Epithelial cell of prostate (primary cell): ENCODE data around the gene GAS6.
"Not testable (repeated sequence)": the region's sequence is repeated elsewhere in the genome, so short reads cannot be mapped to it uniquely, and the experiment has no call there.

Experiments
- DNase-seq: peaks from one replicate; pipeline ENCODE4 v3.0.0-alpha.2; 2011; ENCODE audit warnings: low read depth, low spot score
- H3K27ac ChIP-seq: fragments of 450-650 bp; 2 replicates; pipeline ENCODE4 v1.5.1; 2017; ENCODE audit warnings: mild to moderate bottlenecking

Gene GAS6

GRCh38 chr13:113842336-113843062 lies 21.4 kb downstream of the GAS6 start:
- no peak for DNase-seq
- H3K27ac ChIP-seq, result no peak overlapping the region

- no peak for DNase-seq
- no peak overlapping the region for H3K27ac ChIP-seq
Observed at GRCh38 chr13:113841353-113841650, 22.6 kb downstream of the GAS6 start.

DNA sequence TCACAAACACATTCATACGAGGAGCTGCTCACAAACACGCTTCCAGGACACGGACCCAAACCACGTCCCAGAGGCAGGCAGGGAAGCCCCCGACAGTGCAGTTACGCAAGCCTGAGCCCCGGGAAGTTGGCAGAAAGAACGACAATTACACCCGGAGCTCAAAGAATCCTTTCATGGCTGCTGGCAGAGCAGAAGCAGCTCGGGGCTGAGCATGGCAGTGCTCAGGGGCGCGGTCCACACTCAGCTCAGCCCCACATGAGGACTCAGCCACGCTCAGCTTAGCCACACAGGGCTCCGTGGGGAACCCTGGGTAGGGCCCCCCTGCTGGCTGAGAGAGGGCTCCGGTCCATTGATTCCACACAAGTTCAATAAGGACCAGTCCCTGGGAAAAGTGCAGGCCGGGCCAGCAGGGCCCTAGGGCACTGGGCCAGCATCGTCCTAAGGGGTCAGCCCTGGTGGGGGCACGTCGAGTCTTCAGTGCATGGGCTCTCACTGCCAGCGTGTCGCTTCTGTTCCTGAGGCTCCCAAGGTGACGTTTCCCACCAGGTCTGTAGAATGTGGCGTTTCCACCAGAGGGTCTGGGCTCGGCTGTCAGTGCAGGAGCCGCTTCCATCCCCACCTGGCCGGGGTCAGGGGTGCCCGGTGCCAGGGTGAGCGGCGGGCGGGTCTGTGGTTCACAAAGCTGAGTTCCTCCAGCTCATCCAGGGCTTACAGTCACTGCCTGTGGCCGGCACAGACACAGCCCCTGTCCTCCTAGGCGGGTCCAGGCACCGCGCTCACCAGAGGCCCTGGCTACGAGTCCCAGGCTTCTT lies 23.1 kb downstream of the GAS6 start:
- H3K27ac ChIP-seq, result peak overlapping the region; percentile 99
- DNase-seq, result no peak

DNA sequence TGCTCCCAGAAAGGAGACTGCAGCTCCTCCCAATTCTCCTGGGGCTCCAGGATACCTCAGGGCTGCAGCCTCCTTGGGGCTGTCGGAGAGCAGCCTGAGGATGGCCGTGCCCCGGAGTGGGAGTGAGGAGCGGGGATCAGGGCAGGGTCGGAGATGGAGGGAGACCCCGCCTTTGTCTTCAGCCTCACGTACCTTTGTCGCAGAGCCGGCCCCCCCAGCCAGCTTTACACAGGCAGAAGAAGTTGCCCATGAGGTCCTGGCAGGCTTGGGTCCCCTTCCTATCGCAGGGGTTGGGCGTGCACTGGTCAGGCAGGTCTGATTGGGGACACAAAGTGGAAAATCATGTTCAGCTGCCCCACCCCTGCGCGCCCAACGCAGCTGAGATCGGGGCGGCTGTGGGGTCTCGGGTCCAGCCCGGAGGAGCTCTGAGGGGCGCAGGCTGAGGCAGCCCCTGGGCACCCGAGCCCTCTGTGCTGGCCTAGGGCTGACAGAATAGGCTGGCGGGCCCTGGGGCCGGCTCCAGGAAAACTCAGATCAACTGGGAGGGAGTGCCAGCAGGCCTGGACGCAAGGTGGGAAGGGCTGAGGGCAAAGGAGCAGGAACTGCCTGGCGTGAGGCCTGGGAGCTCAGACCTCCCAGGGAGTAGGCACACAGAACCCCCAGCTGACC lies 24.2 kb downstream of the GAS6 start:
- peak overlapping the region; percentile 99 for H3K27ac ChIP-seq
- DNase-seq, result no peak

DNA sequence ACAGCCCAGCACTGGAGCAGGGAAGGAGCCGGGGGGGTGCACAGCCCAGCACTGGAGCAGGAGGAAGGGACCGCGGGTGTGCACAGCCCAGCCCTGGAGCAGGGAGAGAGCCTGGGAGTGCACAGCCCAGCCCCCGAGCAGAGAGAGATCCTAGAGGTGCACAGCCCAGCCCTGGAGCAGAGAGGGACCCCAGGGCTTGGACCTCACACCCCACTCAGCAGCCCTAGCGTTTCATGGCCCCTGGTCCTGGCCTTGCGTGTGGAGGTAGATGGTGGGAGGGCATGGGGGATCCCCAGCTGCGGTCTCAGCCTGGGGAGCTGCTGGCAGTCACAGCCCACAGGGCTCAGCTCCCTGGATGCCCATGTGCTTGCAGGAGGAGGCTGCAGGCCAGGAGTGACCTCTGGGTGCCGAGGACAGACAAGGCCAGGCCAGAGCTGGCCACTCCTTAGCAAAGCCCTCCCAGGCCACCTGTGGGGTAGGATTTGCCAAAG lies 25.1 kb downstream of the GAS6 start:
- DNase-seq, result no peak

DNA sequence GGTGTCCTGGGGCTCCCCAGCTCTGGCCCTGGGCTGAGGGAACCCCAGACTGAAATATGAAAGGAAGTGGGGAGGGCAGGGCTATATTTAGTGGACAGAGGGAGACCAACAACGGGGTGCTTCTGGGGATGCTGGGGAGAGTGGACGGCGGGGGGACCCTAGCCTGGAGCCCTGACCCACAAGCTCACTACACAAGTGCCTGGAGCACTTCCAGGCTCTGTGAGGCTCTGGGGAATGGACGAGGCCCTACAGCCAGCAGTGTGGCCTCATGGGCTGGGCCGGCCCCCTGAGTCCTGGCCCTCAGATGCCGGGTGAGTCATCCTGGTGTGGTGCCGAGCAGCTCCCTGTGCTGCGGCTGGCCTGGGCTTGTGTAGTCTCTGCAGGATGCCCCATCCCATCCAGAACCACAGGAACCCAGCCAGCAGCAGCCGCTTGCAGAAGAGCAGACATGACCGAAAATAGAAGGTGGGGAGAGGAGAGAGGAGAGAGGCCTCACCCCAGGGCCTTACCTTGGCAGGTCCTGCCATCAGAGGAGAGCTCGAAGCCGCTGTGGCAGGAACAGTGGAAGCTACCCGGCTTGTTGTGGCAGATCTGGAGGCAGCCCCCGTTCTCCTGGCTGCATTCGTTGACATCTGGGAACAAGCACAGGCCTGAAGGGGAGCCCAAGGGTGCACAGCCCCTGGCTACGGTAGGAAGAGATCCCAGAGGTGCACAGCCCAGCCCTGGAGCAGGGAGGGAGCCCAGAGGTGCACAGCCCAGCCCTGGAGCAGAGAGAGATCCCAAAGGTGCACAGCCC lies 26.1 kb downstream of the GAS6 start:
- peak overlapping the region; percentile 99 for H3K27ac ChIP-seq
- DNase-seq, result peak; percentile 87

More for the DNA sequence above, 25.1 kb downstream of the GAS6 start:
- H3K27ac ChIP-seq, result peak overlapping the region; percentile 99

DNA sequence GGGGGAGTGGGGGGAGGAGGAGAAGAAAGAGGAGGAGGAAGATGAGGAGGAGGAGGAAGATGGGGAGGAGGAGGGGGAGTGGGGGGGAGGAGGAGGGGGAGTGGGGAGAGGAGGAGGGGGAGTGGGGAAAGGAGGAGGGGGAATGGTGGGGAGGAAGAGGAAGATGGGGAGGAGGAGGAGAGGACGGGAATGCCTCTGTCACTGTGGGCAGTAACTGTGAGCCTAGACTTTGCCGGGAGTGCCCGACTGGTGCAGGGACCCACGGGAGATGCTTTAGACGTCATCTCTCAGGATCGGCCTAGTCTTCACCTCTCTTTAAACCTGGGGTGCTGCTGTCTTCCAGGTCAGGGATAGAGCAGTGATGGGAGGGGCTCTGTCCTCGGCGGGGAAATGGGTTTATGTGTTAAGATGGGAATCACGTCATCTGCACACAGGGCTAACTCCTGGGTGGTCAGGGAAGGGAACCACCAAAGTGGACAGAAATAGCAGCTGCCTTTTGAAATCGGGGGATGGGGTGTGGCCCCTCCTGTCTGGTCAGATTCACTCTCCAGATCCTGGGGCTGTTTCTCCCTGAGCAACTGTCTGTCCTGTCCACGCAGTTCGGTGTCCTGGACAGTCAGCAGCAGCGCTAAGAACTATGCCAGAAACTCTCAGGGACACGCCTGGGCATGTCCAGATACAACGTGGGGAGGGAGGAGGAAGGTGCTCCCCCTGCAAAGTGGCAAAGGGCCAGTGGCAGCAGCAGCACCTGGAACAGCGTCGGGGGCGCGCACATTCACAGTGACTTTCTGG lies 26.9 kb downstream of the GAS6 start:
- peak; percentile 90 for DNase-seq
- H3K27ac ChIP-seq, result peak overlapping the region; percentile 99

GRCh38 chr13:113835461-113836270 lies 28.2 kb downstream of the GAS6 start:
- H3K27ac ChIP-seq, result no peak overlapping the region
- DNase-seq, result no peak

GRCh38 chr13:113834496-113835200 lies 29.2 kb downstream of the GAS6 start:
- no peak for DNase-seq
- H3K27ac ChIP-seq, result no peak overlapping the region

- not testable (repeated sequence) for DNase-seq, H3K27ac ChIP-seq
Observed at GRCh38 chr13:113834006-113834405, 29.9 kb downstream of the GAS6 start.

- no peak overlapping the region for H3K27ac ChIP-seq
- DNase-seq, result no peak
Observed at GRCh38 chr13:113833111-113833830, 30.6 kb downstream of the GAS6 start.

DNA sequence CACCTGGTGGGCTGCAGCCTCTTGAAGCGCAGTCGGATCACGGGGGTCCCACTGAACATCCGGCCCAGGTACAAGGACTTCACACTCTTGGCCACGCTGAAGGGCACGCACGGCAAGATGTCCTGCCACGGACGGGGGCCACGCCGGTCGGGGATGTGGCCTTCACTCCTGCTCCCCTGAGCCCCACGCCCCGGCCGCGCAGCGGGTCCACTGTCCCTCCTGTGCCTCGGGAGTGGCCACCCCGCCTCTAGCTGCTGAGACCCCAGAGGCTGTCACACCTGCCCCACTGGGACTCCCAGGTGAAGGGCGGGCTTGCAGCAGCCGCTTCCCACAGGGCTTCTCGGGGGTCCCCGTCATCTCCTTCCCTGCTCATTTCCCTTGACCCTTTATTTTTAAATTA lies 31.2 kb downstream of the GAS6 start:
- DNase-seq, result no peak
- no peak overlapping the region for H3K27ac ChIP-seq

- H3K27ac ChIP-seq, result no peak overlapping the region
- DNase-seq, result no peak
Observed at GRCh38 chr13:113832205-113832604, 31.7 kb downstream of the GAS6 start.

GRCh38 chr13:113831061-113831460 lies 32.8 kb downstream of the GAS6 start:
- no peak for DNase-seq
- H3K27ac ChIP-seq, result no peak overlapping the region

DNA sequence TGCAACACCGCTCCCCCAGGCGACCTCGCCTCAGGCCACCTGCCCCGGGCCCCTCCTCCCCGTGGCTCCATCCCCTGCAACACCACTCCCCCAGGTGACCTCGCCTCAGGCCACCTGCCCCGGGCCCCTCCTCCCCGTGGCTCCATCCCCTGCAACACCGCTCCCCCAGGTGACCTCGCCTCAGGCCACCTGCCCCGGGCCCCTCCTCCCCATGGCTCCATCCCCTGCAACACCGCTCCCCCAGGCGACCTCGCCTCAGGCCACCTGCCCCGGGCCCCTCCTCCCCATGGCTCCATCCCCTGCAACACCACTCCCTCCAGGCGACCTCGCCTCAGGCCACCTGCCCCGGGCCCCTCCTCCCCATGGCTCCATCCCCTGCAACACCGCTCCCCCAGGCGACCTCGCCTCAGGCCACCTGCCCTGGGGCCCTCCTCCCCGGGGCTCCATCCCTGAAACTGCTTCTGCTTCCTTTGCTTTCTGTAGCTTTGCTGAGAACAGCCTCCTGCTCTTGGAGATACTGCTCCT lies 33.4 kb downstream of the GAS6 start:
- not testable (repeated sequence) for H3K27ac ChIP-seq, DNase-seq

DNA sequence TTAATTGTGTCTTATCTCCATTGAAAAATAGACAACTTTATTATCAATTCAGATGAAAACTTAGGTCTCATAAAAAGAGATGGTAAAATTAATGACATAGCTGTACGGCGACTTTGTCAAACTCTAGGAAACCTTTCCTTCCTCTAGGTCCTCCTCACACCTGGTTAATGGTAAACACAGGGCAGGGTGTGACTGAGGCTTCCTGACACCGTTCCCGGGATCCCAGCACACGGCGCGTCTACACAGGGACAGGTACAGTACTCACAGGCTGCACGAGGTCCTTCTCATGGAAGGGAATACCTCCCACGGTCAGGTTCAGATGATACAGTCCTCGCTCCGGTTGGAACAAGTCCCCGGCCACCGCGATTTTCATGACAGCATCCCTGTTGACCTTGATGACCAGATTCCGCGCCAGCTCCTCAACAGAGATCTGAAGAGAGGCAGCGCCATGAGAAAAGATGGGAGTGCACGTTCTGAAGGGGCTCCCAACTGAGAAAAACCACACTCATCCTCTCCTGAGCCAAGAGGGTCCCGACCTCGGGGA lies 35.5 kb downstream of the GAS6 start:
- H3K27ac ChIP-seq, result no peak overlapping the region
- DNase-seq, result no peak

DNA sequence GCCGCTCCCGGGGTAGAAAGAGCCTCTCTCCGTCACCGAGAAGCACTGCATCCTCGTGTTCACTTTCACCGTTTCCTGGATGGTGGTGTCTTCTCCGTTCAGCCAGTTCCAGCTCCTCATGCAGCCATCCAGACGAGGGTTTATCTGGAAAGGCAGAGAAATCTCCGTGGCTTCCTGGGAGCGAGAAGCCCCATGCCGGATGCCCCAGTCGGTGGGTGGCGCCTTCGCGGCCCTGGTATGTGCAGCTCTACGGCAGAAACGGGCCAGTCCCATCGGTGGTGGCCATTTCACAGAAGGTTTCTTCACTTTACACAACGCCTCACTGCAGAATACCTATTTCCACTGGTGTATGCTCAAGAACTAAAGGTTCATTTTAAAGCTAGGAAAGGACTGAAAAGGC lies 36.9 kb downstream of the GAS6 start:
- no peak overlapping the region for H3K27ac ChIP-seq
- no peak for DNase-seq
